Measurements from ENCODE around the gene ACADVL.
A peak's percentile ranks its signal among the peaks of the same experiment; 100 is the strongest.

The ACADVL gene

DNA sequence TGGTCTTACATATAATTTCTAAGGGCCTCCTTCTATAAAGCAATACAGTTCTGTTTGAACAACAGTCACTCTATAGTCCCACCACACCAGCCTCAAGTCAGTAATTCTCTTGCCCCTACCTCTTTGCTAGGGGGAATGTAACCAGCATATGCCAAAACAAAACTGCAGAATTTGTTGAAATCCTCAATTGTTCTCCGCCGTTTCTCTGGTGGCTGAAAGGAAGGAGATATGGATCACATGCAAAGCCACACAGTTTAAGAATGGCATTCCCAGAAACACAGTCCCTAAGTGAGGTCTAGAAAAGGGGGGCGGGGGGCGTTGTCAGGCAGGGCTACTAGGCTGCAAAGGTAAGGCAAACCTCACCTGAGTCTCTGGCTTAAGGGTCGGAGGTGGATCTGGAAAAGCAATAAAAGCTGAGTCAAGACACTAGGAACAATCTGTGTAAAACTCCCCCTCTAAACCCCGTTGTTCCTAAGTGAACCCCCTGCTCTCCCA lies 17.6 kb downstream of the ACADVL start:
- TF ChIP-seq, protein P1, sequence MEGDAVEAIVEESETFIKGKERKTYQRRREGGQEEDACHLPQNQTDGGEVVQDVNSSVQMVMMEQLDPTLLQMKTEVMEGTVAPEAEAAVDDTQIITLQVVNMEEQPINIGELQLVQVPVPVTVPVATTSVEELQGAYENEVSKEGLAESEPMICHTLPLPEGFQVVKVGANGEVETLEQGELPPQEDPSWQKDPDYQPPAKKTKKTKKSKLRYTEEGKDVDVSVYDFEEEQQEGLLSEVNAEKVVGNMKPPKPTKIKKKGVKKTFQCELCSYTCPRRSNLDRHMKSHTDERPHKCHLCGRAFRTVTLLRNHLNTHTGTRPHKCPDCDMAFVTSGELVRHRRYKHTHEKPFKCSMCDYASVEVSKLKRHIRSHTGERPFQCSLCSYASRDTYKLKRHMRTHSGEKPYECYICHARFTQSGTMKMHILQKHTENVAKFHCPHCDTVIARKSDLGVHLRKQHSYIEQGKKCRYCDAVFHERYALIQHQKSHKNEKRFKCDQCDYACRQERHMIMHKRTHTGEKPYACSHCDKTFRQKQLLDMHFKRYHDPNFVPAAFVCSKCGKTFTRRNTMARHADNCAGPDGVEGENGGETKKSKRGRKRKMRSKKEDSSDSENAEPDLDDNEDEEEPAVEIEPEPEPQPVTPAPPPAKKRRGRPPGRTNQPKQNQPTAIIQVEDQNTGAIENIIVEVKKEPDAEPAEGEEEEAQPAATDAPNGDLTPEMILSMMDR (IDR thresholded peaks at IDR 0.05; ENCODE audit: insufficient read depth, low read depth, low read length, missing control alignments) = no peak
- no peak for DNase-seq (ENCODE audit: low read depth)
- peak overlapping the region; percentile 97 for H3K4me3 ChIP-seq (ENCODE audit: low read length)

DNA sequence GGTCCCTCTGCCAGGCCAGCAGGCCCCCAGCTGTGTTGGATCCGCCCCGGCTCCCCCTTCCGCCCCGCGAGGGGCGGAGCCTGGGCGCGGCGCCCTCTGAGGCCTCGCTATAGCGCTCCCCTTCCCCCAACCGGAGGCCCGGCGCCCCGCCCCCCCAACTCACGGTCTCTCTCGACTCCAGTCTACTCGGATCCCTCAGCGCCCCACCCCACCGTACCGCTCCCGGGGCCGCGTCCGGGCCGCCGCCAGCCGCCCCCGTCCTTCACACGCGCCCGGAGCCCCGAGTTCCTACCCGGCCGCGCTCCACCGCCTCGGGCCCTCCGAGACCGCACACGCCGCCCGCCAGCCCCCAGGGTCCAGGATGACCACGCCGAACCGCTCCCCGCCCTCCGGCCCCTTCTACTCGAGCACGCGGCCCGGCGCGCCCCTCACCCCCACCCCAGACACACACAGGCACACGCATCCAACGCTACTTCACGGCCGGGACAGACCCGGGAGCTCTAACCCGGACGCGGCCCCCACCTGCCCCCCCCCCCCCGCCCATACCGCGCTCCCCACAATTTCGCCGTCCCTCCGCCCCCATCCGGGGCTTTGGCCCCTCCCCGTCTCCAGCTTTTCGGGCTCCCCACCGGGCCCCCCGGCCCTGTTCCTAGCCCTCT lies 18.2 kb downstream of the ACADVL start:
- H3K4me3 ChIP-seq (ENCODE audit: low read length) = peak overlapping the region; percentile 97
- TF ChIP-seq, protein P1 (IDR thresholded peaks at IDR 0.05; ENCODE audit: insufficient read depth, low read depth, low read length, missing control alignments) = no peak
- DNase-seq (ENCODE audit: low read depth) = peak; percentile 58

DNA sequence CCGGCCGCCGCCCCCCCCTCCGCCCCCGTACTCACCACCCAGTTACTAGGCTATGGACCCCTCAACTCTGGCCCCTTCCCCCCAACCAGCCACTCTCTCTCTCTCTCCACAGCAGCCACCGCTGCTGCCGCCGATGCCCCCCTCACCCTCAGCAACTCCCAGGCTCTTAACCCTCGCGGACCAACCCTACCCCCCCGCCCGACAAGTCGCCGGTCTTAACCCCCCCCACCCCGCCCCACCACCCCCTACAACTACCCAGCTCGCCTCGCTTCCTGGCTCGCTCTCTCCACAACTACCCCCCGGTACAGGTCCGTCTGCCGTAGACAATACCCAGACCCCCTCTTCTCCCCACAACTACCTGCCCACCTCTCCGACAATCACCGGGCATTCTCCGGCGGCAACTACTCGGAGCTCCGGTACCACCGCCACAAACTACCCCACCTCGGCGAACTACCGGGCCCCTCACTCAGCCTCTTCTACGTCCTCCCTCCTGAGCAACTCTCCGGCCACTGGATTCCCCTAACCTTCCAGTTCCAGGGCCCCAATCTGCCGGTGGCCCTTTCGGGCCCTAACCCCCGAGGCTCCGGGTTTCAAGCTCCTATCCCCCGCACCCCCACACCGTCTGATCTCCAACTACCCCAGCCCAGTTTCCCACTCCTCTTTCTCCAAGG lies 18.8 kb downstream of the ACADVL start:
- DNase-seq (ENCODE audit: low read depth) = peak; percentile 29
- TF ChIP-seq, protein P1 (IDR thresholded peaks at IDR 0.05; ENCODE audit: insufficient read depth, low read depth, low read length, missing control alignments) = no peak

DNA sequence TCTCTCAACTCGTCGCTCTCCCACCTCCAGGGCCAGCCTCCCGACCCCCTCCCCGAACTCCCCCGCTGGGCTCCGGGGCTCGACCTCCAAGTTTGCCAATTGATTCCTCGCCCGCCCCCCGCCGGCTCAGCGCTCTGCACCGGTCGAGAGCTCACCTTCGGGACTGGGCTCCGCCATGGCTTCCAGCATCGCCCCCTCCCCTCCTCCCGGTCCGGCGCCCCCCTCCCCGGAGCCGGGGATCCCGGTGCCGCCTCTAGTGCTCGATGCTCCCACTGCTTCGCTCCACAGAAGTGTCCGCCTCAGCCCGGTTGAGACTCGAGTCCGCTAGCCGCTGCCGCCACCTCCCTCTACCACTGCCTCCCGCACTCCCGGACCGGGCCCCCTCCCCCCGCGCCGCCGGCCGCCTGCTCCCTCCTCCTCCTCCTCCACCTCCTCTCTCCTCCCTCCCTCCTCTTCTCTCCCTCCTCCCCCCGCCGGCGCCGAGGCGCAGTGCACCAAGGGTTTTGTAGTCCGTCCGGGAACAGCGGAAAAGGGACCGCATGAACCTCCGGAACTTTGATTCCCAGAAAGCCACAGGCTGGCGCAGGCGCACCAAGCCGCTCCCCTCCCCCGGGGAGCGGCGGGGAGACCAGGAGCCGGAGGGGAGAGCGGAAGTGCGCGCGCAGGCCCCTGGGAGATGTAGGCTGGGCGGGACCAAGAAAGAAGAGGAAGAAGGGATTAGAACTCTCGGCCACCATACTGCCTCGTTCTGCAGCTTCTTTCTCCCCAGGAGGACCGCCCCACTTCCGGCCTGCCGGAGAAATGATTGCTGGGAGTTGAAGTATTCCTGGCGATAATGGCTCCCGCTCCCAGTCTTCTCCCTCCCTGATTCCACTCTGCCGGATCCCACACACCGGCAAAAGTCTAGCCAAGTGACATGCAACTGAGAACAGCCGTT lies 19.6 kb downstream of the ACADVL start, which contains the start of gene PHF23:
TSS of gene PHF23 (minus strand) at position 367 of the 937 bp plus-strand sequence. CDS start at position 189, 178 bp downstream.
- DNase-seq (ENCODE audit: low read depth) = peak; percentile 99
- TF ChIP-seq, protein P1 (IDR thresholded peaks at IDR 0.05; ENCODE audit: insufficient read depth, low read depth, low read length, missing control alignments) = no peak
- H3K4me3 ChIP-seq (ENCODE audit: low read length) = peak within 1 kb of the TSS; percentile 97

More for the DNA sequence above, 18.8 kb downstream of the ACADVL start:
- peak overlapping the region; percentile 97 for H3K4me3 ChIP-seq (ENCODE audit: low read length)

DNA sequence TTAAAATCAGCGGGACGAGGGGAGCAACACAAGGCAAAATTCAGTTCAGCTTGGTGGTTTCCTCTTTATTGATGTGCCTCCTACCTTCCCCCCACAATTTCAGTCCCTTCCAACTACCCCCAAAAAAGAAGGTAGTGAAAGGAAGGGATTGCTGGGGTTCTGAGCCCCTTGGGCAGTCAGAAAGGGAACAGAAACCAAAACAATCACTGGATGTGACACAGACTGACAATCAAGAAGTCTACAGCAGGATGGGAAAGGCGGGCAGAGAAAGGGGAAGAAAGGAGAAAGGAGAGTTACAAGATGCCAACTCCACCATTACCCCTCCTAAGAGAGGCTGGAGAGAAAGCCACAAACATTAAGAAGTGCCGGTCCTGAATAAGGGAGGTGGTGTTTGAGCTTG lies 20.6 kb downstream of the ACADVL start:
- TF ChIP-seq, protein P1 (IDR thresholded peaks at IDR 0.05; ENCODE audit: insufficient read depth, low read depth, low read length, missing control alignments) = no peak
- H3K4me3 ChIP-seq (ENCODE audit: low read length) = peak overlapping the region; percentile 96
- DNase-seq (ENCODE audit: low read depth) = no peak

DNA sequence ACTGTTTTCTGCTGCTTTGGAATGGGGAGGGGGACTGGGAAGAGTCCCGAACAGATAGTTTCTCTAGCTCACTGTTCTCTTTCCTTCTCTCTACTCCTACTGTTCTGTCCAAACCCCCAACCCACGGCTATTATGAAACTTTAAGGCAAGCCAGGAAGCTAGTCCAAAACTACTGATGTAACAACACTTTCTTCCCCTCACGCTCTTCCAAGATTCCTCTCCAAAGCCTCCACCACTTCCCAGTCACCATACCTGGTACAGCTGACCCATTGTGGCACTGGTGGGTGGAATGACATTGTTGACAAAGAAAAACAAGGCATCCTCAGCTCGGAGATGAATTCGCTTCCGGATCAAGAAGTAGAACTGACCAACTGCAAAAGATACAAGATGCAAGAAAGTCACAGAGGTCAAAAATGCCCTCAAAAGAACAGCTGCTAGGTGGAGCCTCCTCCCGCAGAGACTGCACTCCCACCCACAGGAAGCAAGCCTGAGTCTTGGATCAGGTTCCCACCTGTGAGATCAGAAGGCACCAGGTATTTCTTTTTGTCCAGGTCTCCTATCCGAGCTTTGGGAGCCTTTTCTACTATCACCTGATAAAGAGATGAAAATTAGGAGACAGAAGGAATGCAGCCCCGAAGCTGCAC lies 21.5 kb downstream of the ACADVL start:
- DNase-seq (ENCODE audit: low read depth) = no peak
- TF ChIP-seq, protein P1 (IDR thresholded peaks at IDR 0.05; ENCODE audit: insufficient read depth, low read depth, low read length, missing control alignments) = no peak

More for the DNA sequence above, 21.5 kb downstream of the ACADVL start:
- peak overlapping the region; percentile 96 for H3K4me3 ChIP-seq (ENCODE audit: low read length)

Data from epithelial cell of esophagus (primary cell).